RWPE2 (cell line): Measurements from ENCODE around the gene HIVEP3.
A peak's percentile ranks its signal among the peaks of the same experiment; 100 is the strongest.

Experiments
- ATAC-seq: fragments of 200-7000 bp; cut with Tn5 transposase; 3 replicates; pipeline ENCODE4 v1.9.1; 2021; ENCODE audit warnings: low read depth
- DNase-seq: peaks from one replicate; pipeline ENCODE4 v3.0.0-alpha.2; 2020; ENCODE audit warnings: low spot score
- H3K27ac ChIP-seq: fragments of 450-650 bp; 2 replicates; pipeline ENCODE4 v1.5.1; 2017; ENCODE audit warnings: mild to moderate bottlenecking; ENCODE audit not compliant: poor library complexity, severe bottlenecking
- H3K27me3 ChIP-seq: fragments of 250-450 bp; sonication (Bioruptor Pico); 2 replicates; pipeline ENCODE4 v1.5.1; 2021; ENCODE audit warnings: mild to moderate bottlenecking, moderate library complexity; ENCODE audit not compliant: insufficient read depth, poor library complexity, severe bottlenecking
- H3K36me3 ChIP-seq: fragments of 250-450 bp; sonication (Bioruptor Pico); 2 replicates; pipeline ENCODE4 v1.5.1; 2020; ENCODE audit warnings: low read depth, mild to moderate bottlenecking, moderate library complexity
- H3K4me1 ChIP-seq: fragments of 250-450 bp; sonication (Bioruptor Pico); 2 replicates; pipeline ENCODE4 v1.5.1; 2021; ENCODE audit warnings: mild to moderate bottlenecking, moderate library complexity; ENCODE audit not compliant: insufficient read depth, poor library complexity, severe bottlenecking
- H3K4me3 ChIP-seq: fragments of 250-450 bp; sonication (Bioruptor Pico); 2 replicates; pipeline ENCODE4 v1.5.1; 2021; ENCODE audit warnings: mild to moderate bottlenecking, moderate library complexity; ENCODE audit not compliant: severe bottlenecking
- H3K9me3 ChIP-seq: fragments of 250-450 bp; sonication (Bioruptor Pico); 2 replicates; pipeline ENCODE4 v1.5.1; 2021; ENCODE audit warnings: mild to moderate bottlenecking, moderate library complexity; ENCODE audit not compliant: severe bottlenecking
- TF ChIP-seq, protein P1 (sequence below): fragments of 450-650 bp; IDR thresholded peaks from one replicate; pipeline ENCODE4 v1.5.1; 2017; ENCODE audit warnings: mild to moderate bottlenecking, moderate library complexity; ENCODE audit not compliant: poor library complexity, severe bottlenecking

Gene HIVEP3

DNA sequence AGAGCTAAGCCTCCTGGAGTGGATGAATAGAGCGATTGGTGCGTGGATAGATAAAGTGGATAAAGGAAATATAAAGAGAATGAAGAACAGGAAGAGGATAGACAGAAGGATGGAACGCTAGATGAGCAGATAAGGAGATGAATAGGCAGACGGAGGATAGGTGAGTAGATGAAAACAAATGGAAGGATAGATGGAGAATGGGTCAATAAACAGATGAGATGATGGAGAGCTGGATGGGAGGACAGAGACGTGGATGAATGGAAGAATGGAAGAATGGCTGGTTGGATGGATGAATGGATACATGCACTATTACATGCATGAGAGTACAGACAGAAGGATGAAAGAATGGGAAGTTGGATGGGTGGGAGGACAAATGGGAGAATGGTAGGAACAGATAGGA, 399.1 kb downstream of the HIVEP3 start:
- H3K27me3 ChIP-seq, result no peaks in the 10 kb centered on the region
- H3K27ac ChIP-seq, result no peak overlapping the region
- no peak for ATAC-seq
- H3K4me1 ChIP-seq, result peaks cover 11% of the 10 kb centered on the region
- no peak for DNase-seq
- H3K4me3 ChIP-seq, result no peak overlapping the region
- no peaks in the 10 kb centered on the region for H3K9me3 ChIP-seq
- TF ChIP-seq, protein P1, sequence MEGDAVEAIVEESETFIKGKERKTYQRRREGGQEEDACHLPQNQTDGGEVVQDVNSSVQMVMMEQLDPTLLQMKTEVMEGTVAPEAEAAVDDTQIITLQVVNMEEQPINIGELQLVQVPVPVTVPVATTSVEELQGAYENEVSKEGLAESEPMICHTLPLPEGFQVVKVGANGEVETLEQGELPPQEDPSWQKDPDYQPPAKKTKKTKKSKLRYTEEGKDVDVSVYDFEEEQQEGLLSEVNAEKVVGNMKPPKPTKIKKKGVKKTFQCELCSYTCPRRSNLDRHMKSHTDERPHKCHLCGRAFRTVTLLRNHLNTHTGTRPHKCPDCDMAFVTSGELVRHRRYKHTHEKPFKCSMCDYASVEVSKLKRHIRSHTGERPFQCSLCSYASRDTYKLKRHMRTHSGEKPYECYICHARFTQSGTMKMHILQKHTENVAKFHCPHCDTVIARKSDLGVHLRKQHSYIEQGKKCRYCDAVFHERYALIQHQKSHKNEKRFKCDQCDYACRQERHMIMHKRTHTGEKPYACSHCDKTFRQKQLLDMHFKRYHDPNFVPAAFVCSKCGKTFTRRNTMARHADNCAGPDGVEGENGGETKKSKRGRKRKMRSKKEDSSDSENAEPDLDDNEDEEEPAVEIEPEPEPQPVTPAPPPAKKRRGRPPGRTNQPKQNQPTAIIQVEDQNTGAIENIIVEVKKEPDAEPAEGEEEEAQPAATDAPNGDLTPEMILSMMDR, result no peak
- H3K36me3 ChIP-seq, result no peaks in the 10 kb centered on the region

DNA sequence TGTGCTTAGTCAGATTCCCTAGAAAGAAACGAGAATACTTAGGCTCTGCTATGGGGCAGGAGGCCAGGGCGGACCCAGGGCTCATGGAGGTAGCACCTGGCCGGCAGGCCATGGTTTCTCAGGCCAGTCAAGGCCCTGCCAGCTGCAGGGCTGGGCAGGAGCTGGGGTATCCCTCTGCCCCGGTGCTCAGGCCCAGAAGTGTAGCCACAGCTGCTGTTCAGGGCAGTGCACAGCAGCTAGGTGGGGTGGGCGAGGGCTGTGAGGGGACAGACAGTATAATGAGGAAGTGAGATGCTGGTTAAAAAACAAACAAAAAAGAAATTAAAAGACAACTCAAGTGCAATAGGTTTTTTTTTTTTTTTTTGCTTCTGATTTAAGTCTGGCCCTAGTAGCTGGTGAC, 400.3 kb downstream of the HIVEP3 start:
- H3K4me1 ChIP-seq, result peaks cover 11% of the 10 kb centered on the region
- DNase-seq (no peak), ATAC-seq (no peak)
- TF ChIP-seq, protein P1, result no peak
- no peaks in the 10 kb centered on the region for H3K36me3 ChIP-seq
- no peaks in the 10 kb centered on the region for H3K27me3 ChIP-seq
- no peaks in the 10 kb centered on the region for H3K9me3 ChIP-seq
- H3K4me3 ChIP-seq, result no peak overlapping the region
- no peak overlapping the region for H3K27ac ChIP-seq

DNA sequence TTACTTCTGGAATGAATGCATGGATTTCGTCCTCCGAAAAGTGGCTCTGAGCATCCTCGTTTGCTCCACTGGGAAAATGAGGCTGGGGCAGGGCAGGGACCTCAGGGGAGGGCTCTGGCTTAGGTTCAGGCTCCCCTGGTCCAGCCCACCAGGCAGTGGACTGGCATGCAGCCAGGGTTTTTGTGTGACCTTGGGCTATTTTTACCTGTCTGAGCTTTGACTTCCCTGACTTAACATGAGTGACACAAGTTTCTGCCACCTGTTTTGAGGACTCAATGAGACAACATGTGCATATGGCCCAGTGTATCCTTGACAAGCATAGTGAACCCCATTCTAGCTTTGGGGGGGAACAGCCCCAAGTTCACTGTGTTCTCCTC, 401.7 kb downstream of the HIVEP3 start:
- Histone ChIP-seq H3K4me1 (peaks cover 11% of the 10 kb centered on the region), H3K27me3 (no peaks in the 10 kb centered on the region), H3K9me3 (no peaks in the 10 kb centered on the region), H3K36me3 (no peaks in the 10 kb centered on the region), H3K27ac (no peak overlapping the region), H3K4me3 (no peak overlapping the region)
- TF ChIP-seq, protein P1, result no peak
- DNase-seq (no peak), ATAC-seq (no peak)

DNA sequence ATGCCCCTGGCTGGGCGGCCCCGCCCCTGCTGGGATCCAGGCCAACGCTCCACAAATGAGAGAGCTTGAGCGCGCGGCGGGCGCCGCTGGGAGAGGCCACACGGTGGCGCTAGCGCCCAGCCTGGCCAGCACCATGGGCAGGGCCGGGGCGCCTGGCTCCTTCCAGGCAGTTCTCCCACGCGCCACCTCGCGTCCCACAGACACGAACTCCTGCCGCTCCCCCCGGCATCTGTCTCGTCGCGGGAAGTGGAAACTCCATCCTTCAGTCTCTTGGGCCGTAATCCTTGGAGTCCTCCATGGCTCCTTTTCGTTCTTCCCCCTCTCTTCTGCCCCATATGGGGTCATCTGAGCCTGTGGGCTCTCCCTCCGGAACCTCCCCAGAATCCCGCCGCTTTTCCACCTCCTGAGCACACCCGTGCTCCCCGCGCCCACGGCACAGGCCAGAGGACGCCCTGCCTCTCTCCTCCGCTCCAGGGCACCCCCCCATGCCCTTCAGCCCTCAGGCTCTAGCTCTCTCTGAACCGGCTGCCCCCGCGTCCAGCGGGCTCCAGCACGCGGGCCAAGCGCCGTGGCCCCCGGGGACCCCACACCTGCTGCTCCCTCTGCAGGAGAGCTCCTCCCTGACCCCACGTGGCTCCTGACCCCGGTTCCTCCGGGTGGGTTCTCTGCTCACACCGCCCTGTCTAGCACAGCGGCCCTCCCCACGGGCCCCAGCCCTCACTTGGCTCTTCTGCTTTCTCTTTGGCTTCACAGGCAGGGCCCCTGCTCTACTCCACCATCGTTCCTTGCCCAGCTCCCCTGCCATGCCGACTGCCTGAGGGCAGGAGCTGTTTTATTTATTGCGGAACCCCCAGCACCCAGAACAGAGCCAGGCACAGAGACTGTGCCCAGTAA, 402.3 kb downstream of the HIVEP3 start:
- TF ChIP-seq, protein P1, result peak; percentile 95
- Histone ChIP-seq H3K36me3 (no peaks in the 10 kb centered on the region), H3K4me3 (no peak overlapping the region), H3K9me3 (no peaks in the 10 kb centered on the region), H3K27me3 (no peaks in the 10 kb centered on the region), H3K27ac (peak overlapping the region; percentile 41), H3K4me1 (peaks cover 11% of the 10 kb centered on the region)
- ATAC-seq (peak; percentile 80), DNase-seq (no peak)

DNA sequence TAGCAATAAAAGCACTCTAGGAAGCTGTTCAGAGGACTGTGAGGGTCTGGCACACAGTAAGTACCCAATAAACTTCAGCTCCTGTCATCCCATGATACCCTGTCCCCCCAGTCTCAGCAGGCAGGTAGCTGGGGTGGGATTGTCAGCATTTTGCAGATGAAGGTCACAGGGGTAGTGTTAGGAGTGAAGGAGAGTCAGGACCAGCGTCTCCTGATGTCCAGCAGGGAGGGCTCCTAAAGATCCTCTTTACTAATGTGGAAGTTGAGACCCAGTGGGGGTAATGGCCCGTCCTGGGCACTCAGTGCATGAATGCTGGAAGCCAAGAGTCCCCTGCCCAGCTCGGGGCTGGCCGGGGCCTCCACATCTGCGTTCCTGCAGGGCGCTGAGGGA, 402.9 kb downstream of the HIVEP3 start:
- H3K27ac ChIP-seq, result peak overlapping the region; percentile 41
- H3K36me3 ChIP-seq, result no peaks in the 10 kb centered on the region
- ATAC-seq (no peak), DNase-seq (no peak)
- TF ChIP-seq, protein P1, result no peak
- no peak overlapping the region for H3K4me3 ChIP-seq
- peaks cover 11% of the 10 kb centered on the region for H3K4me1 ChIP-seq
- no peaks in the 10 kb centered on the region for H3K9me3 ChIP-seq
- H3K27me3 ChIP-seq, result no peaks in the 10 kb centered on the region
